HG02759 (cell line): ENCODE data around the gene SOX8.
"Not testable (repeated sequence)": the region's sequence is repeated elsewhere in the genome, so short reads cannot be mapped to it uniquely, and the experiment has no call there.

Source experiments
- ATAC-seq: cut with Tn5 transposase; IDR thresholded peaks from one replicate; pipeline ENCODE4 v1.9.1; 2021; ENCODE audit warnings: mild to moderate bottlenecking, moderate library complexity; ENCODE audit not compliant: unreplicated experiment

The SOX8 gene

GRCh38 chr16:952321-952720, 29.2 kb upstream of the SOX8 start:
- no peak for ATAC-seq

DNA sequence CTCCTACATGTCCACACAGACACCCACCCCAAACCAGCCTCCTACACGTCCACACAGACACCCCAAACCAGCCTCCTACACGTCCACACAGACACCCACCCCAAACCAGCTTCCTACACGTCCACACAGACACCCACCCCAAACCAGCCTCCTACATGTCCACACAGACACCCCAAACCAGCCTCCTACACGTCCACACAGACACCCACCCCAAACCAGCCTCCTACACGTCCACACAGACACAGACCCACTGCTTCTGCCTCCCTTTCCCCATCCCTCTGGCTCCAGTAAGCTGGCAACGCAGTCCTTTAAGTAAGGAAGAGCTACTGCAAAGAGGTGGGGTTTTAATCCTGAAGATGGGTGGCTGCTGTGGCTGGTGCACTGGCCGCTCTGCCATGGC, 27.8 kb upstream of the SOX8 start:
- not testable (repeated sequence) for ATAC-seq

- not testable (repeated sequence) for ATAC-seq
Measured at GRCh38 chr16:955766-956165, 25.8 kb upstream of the SOX8 start.

GRCh38 chr16:959232-960040, 22.1 kb upstream of the SOX8 start:
- ATAC-seq = no peak

- ATAC-seq = no peak
Measured at GRCh38 chr16:962366-962765, 19.2 kb upstream of the SOX8 start.

- ATAC-seq = no peak
Measured at GRCh38 chr16:962901-963814, 18.4 kb upstream of the SOX8 start.

GRCh38 chr16:963913-964312, 17.7 kb upstream of the SOX8 start:
- ATAC-seq = no peak

- ATAC-seq = no peak
Measured at GRCh38 chr16:964356-965035, 17.1 kb upstream of the SOX8 start.

GRCh38 chr16:965036-965395, 16.6 kb upstream of the SOX8 start:
- no peak for ATAC-seq

DNA sequence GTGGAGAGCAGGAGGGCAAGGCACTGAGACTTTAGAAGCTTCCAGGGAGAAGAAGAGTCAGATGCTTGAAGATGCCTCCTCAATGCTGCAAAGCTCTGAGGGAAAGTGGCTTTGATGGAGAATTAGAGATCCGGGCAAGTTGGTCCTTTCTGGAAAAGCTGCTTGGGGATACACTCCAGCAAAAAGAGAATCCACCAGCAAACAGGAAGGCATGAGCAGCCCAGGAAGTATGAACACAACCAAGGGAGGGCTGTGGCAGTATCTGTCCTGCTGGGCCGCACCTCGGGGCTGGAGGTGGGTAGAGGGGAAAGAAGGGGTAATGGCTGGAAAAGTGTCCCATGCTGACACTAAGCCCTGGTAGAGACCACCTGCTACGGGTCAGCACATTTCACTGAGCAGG, 16.1 kb upstream of the SOX8 start:
- no peak for ATAC-seq

DNA sequence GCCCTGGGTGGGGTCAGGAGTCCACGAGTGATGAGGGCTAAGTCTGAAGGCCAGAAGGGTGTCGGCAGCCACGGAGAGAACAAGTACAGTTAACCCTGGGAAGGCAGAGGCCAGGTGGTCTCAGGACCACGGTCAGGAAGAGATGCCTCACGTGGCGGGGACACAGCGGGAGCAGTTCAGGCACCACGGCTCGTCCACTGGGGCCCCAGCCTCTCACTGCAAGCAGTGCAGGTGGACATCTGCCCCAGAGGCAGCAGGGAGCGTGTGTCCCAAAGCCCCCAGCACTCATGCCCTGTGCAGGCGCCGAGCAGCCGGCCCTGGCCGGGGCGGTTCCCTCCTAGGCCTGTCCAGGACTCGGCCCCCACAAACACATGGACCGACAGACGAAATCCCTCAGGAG, 15.5 kb upstream of the SOX8 start:
- no peak for ATAC-seq

- ATAC-seq = no peak
Measured at GRCh38 chr16:966505-966904, 15.1 kb upstream of the SOX8 start.

DNA sequence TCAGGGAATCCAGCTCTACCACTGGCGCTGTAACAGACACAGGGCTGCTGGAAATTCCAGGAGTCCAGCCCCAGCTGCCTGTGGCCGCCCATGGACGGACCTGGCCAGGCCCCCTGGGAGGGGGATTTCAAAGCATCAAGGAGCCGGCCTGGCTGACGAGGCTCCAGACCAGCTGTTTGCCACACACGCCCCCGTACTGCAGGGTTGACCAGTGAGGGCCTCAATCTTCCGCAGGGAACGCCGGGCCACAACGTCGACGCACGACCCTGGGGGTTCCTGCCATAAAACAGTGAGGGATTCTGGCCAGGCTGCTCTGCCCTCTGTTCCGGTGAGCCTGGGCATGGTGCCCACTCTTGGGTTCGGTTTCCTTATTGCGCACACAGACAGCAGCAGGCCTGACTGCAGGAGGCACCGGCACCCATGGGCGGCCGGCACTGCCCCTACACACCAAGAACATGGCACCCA, 14.5 kb upstream of the SOX8 start:
- no peak for ATAC-seq

DNA sequence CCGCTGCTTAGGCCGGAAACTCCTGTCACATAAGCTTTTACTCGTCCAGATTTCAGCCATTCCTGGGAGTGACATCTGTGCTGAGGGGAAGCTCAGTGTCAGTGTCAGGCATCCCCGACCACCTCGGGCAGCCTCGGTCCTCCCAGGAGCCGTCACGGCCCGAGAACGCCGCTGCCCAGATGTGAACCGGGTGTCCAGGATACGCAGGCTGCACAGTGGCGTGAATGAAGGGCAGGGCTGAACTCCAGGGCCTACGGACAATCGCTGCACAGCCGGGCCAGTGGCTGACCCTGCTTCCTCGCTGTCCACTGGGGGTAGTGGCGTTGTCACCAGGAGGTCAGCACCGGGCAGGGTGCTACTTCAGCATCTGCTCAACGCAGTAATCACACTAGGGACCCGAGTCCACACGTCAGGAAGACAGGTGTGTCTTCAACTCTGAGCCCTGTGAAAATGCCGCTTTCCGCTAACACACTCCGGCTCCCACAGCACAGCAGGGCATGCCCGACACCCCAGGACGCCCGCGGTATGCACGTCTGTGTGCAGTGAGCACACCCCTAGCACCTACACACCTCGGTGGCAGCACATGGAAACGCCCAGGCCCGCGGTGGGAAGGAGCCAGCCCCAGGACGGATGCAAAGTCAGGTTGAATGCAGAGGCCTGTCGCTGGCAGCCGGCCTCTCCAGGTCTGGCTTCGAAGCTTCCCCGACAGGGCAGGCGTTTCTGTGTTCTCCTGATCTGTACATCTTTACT, 13.8 kb upstream of the SOX8 start:
- no peak for ATAC-seq

DNA sequence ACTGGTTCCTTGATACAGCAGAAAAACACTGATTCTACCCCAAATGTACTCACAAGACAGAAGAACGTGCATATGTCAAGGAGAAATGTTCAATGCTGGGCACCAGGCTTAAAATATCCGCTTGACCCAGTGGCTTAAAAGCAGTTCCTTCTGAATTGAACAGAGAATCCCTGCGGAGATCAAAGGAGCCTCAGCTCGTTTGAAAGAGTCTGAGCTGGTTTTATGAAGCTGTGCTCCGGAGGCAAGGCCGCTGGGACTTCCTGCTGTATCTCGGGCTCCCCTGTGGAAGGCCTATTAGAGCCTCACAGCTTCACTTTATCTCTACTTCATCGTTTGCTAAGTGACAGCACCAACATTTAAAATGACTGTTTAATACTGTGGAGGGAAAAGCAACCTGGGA, 12.9 kb upstream of the SOX8 start:
- ATAC-seq = no peak

- ATAC-seq = no peak
Measured at GRCh38 chr16:969508-970385, 11.8 kb upstream of the SOX8 start.

GRCh38 chr16:970386-970765, 11.2 kb upstream of the SOX8 start:
- peak; percentile 38 for ATAC-seq

- peak; percentile 82 for ATAC-seq
Measured at GRCh38 chr16:970766-971581, 10.6 kb upstream of the SOX8 start, which contains the start of gene LMF1. Gene LMF1 (minus strand): TSS chr16:970984. CDS start chr16:970980, 4 bp downstream.

DNA sequence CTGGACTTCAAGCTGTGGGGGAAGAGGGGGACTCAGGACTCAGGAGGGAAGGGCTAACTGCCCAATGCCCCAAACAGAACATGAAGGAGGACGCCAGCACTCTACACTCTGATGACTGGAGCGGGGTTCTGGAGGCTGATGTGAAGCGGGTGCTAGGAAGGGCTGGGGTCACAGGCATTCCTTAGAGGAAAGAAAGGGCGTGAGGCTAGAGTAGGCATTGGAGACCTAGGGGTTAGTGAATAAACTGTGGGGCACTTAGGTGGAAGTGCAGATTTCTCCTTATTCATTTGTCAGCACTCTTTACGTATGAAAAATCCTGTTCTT, 10.0 kb upstream of the SOX8 start:
- ATAC-seq = no peak
